T-helper 2 cell treated with Interferon-gamma antibody and Interleukin-4, amounts not matched to agents 100 ng/mL and 5 ng/mL, for 36 hours (primary cell): ENCODE data around the gene COL4A2. TPM values are rescaled to one million over a fixed set of nuclear protein-coding genes. Genes with fewer than 3 reads are reported as not detected.

Source experiments
- intact Hi-C: fragments of 100-400 bp; cut with micrococcal nuclease; formaldehyde crosslinking; loops from one replicate; pipeline ENCODE4 v1.15.1; 2023
- total RNA-seq: library from RNA; stranded (reverse); gene quantifications from 2 replicates; pipeline ENCODE4 v1.2.3, GENCODE V29; 2022

The COL4A2 gene
- total RNA-seq, 1 donor from 2014 or later: not detected

DNA sequence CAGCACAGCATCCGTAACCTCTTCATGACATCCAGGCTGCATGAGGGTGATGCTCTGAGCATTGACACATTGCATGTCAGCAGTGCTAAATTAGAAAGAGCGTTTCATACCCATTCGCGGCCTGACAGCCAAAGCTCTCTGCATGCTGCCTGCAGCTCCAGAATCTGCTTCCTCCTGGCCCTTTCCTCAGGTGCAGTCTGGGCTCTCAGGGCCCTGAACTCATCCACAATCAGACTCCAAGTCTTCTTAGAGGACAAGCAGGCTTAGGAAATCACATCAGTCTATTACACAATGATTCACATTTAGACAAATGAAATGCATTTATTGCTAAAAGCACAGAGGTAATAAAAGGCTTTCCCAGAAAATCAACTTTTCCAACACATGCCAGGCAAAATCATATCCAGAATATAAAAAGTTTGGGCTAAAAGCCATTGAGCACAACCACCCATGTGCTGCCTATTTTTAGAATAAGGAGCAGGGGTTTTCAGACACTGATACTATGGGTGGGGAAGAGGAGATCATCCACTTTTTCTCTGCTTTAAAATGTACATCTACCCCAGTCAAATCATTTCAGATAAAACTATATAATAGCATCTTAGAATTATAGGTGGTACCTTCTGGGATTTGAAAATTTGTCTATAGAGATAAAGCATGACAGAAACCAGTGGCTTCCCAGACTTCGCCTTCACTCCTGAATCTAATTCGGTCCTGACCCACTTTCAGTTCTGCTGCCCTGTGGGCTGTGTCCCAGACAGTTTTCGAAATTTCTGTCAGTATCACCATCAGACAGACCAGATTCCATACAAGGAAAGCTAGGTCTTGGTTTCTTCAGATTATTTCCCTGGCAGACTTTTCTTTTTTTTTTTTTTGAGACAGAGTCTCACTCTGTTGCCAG, 109.3 kb downstream of the COL4A2 start:
- intact Hi-C loops: no loop called here

DNA sequence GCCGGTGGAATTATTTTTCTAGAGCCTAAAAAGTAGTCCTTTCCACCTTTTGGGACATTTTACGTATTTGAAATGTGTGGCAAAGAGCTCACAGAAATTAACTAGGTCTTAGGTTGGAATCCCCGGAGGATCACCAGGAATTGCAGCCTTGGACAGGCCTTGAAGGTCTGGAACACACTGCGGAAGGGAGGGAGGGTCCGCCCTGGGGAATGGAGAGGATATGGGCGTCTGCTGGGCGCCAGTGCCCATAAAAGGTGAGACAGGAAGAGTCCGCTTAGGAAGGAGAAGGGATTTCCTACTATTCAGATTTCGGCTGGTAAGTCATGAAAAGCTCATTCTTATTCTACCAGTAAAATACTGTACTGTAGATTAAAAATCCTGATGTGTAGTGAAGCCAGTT, 111.9 kb downstream of the COL4A2 start:
- intact Hi-C loops: no loop called here

DNA sequence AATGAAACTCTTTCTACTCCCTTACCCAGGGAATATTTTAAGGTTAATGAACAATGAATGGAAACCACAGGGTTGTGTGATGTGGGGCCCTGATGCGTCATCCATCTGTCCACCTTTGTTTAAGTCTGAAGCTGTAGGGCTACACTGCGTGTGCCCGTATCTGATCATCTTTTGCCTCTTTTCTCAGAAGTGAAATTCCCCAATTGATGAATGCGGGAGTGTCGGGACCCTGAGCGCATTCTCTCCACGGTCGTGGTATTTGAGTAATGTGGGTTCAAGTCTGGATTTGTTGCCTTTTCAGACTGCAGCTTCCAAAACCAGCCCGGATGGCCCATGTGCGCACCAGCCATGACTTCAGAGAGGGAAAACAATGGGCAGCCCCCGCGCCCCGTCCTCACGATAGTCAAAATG, 112.3 kb downstream of the COL4A2 start:
- intact Hi-C loops: no loop called here

DNA sequence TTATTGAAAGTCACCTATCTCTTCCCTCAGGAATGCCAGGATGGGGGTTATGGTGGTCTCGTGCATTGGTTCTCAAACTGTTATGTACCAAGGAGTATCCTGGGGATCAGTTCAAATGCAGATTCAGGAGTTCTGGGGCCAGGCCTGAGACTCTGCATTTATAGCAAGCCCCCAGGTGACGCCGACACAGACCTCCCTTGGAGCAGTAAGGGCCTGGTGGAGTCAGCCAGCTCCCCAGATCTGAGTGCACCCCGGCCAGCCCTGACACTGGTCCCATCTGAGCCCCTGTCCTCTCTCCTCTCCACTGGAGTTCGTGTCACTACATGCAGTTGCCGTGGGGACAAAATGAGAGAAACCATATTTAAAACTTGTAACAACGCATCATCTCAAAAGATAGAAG, 112.9 kb downstream of the COL4A2 start:
- intact Hi-C loops: no loop called here

DNA sequence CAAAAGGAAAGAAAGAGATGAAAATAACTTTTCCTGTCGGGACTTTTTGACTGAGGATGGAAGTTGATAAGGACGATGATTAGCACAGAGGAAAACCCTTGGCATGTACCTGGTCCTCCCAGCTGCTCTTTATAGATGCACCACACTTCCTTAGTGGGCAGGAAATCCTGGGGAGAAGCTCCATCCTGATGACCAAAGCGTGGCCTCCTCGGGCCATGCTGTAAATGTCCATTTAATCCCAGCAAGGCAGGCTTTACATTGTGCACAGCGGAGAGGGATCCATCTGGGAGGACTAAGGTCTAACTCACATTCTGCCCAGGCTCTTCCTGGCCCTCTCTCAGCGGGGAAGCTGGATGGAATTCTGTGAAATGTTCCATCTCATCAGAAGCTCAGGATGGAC, 113.5 kb downstream of the COL4A2 start:
- intact Hi-C loops: no loop called here

DNA sequence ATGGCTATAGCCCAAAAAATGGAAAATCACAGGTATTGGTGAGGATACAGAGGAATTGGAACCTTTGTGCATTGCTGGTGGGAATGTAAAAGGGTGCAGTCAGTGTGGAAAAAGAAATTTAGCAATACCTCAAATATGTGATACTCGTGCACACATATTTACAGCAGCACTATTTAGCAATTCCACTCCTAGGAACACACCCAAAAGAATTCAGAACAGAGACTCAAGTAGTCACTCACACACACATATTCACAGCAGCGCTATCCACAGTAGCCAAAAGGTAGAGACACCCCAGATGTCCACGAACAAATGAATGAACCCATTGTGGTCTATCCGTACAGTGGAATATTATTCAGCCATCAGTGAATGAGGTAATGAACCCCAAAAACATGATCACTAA, 114.0 kb downstream of the COL4A2 start:
- intact Hi-C loops: no loop called here

DNA sequence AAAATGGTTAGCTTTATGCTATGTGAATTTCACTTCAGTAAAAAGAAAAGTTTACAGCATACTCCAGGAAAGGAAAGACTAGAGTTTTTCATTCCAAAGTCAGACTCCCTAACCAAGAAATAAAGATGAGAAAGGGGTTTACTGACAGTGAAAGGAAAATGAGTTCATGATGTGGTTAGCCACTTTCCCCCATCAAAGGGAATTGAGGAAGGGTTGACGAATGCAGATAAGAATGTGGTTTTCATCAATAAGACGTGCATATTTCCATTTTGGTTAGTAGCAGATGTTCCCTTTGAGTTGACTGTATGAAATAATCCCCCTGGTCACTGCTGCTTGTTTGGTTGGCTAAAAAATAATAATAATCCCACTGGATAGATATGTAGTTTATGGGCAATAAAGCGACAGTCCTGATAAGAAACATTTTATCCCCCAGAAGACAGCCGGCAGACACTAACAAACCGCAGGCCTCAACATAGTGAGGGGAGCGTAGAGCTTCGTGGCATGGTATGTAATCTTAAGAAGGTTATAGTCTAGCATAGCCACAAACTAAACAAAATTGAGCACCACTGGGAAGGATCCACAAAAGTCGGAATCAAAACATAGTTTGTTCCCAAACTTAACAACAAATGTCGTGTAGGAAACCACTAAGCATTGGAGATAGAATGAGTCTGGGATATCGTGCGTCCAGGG, 114.8 kb downstream of the COL4A2 start:
- intact Hi-C loops: no loop called here

DNA sequence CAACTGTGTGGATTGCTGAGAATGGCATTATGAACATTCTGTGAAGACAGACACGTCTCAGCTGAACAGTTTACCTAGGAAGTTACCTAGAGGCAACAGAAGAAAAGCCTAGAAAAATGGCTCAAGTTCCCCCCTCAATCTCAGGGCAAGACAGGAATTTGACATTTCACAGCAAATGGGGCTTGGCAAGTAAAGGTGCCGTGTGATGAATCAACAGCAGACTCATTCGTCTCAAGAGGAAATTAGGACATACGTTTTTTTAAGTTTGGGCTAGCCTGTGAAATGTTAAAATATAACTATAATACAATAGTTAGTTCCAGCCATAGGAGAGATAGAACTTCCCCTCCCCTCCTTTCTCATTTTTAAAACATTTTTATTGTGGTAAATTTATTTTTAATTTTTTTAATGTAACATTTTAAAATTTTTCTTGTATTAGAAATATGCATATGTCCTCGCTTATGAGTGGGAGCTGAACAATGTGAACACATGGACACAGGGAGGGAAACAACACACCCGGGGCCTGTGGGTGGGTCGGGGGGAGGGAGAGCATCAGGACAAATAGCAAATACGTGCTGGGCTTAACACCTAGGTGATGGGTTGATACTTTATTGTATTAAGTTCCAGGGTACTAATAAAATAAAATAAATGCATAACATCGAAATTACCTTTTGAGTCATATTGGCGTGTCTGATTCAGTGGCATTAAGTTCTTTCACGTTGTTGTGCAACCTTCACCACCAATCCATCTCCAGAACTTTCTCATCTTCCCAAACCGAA, 116.0 kb downstream of the COL4A2 start:
- intact Hi-C loops: no loop called here

DNA sequence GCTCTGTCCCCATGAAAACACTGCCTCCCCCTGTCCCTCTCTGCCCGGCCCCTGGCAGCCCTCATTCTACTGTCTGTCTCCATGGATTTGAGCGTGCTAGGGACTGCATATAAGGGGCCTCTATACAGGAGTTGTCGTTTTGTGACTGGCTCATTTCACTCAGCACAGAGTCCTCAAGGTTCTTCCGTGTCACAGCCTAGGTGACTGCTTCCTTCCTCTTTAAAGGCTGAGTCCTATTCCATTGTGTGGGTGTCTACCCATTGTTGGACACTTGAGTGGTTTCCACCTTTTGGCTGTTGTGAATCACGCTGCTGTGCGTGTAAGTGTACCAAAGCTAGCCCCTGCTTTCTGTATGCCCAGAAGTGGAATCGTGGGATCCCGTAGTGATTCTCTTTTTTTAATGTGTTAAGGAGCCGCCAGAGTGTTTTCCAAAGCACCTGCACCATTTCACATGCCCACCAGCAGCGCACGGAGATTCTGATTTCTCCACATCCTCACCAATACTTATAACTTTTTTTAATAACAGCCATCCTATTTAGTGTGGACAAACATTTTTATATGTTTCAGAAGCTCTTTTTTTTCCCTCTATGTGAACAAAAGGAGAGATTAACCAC, 116.7 kb downstream of the COL4A2 start:
- intact Hi-C loops: no loop called here

DNA sequence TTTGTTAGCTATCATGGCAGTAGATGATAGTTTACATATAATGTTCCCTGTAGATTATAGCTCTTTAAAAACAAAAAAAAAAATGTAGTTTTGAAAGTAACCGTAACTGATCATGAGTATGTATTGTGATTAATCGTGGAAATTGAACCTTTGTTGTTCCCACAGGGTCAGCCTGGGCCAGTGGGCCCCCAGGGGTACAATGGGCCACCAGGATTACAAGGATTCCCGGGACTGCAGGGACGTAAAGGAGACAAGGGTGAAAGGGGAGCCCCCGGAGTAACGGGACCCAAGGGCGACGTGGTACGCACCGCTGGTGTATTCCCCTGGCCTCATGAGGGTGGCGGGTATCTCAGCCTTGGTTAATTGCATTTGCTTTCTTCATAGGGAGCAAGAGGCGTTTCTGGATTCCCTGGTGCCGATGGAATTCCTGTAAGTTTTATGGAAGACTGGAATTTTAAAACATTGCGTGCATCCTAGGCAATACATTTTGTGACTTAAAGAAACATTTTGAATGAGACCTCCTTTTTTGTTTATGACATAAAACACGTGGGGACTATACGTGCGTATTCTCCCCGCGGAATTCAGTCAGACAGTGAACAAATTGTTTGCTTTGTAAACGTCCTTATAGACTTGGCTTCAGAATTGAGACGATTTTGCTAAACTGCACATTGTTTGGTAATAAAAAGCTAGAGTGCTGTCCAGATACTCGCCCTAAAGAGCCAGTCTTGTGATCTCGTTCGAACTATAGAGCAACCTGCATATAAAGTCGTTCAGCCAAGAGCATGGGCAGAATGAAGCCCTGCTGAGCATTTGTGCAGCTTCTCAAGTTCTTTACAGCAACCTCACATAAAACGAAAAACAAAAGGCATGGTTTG, 117.7 kb downstream of the COL4A2 start:
- intact Hi-C loops: no loop called here

DNA sequence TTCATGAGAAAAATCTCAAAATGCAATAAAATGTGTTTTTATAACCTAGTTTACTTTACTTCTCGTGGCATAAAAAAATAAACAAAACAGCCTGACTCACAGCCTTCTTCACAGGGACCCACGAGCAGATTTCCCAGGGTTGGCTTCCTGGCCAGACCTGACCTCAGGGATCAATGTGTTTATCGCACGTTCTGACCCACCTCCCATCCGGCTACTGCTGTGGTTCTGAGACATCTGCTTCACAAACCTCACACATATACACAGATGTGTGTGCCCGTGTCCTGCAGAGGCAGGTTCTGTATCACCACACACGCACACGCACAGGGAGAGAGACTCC, 118.3 kb downstream of the COL4A2 start:
- intact Hi-C loops: no loop called here

DNA sequence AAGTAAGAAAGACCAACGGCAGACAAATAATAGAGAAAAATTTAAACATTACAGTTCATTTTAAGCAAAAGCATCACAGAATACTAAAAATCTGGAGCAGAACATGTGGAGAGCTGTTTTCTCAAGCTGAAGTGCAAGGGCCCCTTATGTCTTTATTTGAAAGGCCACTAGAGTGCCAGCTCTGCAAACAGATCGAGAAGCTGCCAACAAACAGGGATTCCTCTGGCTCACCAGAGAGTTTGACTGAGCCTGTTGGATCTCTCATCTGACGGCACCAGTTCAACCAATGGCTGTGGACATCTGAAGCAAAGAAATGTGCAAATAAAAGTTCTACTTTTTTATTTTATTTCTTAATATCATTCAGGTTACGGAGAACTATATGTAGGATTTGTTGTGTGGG, 119.7 kb downstream of the COL4A2 start:
- intact Hi-C loops: no loop called here

DNA sequence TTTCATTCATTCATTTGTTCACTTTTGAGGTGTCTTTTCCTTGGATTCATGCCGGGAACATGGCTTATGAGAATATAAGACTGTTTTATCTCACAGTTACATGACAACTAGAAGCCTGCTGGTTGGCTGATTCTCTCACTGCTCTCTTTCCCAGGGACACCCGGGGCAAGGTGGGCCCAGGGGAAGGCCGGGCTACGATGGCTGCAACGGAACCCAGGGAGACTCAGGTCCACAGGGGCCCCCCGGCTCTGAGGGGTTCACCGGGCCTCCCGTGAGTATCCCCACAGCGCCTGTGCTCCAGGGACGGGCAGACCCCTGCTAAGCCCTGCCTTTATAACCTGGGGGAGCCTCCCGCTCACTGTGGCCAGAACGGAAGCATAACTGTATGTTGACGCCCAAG, 121.2 kb downstream of the COL4A2 start:
- intact Hi-C loops: no loop called here

DNA sequence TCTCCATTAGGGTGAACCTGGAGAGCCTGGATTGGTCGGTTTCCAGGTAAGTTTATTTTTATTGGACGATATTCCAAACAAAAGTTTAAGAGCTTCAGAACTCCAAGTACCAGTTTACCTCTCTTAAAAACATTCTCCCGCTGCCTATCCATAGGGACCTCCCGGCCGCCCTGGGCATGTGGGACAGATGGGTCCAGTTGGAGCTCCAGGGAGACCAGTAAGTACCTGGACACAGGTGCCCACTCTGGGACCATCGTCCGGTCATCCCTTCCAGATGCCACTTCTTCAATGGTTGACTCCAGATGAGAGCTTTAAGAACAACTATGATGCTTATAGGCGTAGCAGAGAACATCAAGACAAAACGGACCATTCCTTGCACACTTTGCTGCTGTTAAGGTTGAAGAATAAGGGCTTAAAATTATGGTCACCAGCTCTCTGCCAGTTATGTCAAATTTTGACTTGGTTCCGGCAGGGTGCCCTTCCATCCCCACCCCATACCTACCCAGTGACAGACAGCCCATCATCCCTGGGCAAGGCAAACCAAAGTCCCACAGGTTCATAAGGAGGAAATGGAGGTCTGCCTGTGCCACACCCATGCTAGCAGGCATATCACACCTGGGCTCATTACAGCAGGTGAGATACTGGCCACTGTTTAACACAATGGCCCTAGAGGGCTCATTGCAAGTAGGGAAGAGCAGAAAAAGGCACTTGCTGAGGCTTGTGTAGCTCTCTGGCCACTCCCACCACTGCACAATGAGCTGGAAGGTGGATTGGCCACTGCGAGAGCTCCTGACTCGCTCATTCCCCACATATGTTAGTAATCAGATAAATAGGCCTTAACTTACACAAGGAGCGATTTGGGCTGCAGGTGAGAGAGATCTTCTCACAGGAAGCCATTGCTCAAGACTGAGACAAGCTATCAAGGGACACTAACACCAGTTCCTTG, 123.6 kb downstream of the COL4A2 start:
- intact Hi-C loops: no loop called here

DNA sequence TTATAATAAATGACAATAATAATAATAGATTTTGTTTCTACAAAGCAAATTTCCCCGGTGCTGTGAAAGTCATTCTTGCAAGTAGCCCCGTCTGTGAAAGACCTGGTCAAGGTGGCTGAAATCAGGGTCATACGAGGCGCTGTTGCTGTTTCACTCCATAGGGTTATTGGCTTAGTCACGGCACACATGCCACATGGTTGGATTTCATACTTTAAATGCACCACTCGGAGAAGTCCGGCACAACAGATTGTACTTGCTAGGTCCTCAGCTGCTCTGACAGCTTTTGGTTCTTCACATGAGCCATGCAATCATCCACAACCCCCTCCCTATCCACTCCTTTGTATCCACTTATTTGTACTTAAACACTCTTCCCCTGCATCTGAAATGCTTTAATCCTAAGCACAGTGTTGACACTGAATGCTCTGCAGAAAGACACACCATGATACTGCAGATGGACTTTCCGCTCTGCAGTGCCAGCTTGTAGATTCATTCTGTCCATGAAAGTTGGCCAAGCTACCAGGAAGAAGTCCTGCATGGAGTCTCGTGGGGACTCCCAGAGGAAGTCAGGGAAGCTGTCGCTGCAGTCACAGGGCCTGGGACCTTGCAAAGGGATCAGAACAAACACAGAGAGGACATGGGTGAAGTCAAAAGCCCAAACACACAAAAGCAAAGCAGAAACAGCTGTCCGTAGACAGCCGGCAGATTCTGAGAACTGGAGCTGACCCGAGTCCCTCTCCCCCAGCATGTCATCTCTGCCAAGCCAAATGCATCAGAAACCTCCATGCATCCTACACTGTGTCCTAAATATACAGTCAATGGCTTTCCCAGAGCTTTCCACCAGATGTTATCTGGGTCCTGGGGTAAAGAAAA, 124.6 kb downstream of the COL4A2 start:
- intact Hi-C loops: no loop called here

DNA sequence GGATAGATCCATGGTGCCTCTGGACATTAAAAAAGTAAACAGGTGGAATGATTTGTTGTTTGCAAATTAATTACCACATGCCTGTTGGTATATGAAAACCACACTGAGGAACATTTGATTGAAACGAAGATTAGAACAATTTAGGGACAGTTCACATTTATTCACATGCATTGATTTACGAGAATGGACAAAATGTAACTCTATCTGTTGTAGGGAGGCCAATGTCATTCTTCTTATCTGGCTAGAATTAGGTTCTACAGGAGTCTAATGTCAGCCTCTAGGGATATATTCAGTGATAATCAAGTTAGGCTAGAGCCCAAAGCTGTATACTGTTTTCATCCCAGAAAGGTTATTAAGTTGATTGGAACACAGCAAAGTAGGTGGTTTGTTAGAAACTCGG, 125.4 kb downstream of the COL4A2 start:
- intact Hi-C loops: no loop called here

DNA sequence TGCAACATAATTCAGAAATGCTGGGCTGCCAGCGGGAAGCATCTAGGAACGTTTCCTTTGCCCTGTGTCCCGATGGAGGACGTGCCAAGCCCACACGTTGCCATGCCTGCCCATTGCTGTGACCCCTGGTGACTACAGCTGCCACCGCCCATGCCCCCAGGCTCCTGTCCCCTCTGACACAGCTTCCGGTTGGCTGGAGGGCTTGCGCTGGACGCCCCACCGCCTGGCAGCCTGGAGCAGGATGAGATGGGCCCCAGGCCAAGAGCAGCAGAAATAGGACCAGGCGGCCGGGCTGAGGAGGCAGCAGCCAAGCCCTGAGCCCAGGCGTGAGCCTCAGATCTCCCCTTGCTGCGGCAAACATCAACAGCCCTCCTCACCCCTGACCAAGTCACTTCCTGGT, 125.9 kb downstream of the COL4A2 start:
- intact Hi-C loops: no loop called here

DNA sequence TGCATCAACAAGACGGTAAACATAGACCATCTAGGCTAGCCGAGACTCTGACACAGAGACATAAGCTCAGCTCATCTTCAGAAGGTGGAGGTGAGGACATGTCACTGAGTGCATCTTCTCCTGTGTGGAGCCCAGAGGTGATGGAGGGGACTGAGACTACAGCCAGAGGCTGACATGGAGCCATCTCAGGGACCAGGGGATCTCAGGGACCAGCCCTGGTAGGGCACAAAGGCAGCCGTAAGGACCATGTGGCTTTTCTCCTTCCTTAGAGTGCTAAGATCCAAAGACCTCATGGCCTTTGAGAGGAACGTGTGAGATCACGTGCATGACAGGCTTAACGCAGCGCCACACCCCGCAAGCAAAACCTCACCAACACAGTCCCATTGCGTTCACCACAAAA, 127.5 kb downstream of the COL4A2 start:
- intact Hi-C loops: no loop called here

DNA sequence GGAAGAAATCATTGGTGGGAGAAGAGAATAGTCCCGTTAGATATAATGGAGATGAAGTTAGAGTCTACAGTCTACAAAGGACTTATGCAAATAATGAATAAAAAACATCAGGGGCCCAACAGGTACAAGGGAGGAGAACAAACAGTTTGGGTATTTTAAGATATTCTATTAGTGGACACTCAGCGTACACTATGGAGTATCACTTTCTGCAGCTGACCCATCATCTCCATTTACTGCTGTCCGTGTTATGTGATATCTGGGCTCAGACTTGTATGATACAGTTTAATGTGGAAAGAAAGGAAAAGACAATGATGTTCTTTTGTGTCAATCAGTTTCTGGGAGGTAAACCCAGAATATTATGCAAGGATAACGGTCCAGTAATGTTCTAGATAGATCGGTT, 128.2 kb downstream of the COL4A2 start:
- intact Hi-C loops: no loop called here
